Stimulated activated CD8-positive, alpha-beta memory T cell treated with anti-CD3 and anti-CD28 coated beads, Interleukin-4, amount 100 ng/mL, for 4 hours (primary cell): ENCODE data around the gene HTT-AS.
A peak's percentile ranks its signal among the peaks of the same experiment; 100 is the strongest.
"Not testable (repeated sequence)": the region's sequence is repeated elsewhere in the genome, so short reads cannot be mapped to it uniquely, and the experiment has no call there.

ENCODE experiments used
- DNase-seq, 2 donors: peaks; one replicate each; pipeline ENCODE4 v3.0.0-alpha.2; 2020; ENCODE audit warnings: low read depth in 2 of 2, low spot score in 1 of 2

Gene HTT-AS

DNA sequence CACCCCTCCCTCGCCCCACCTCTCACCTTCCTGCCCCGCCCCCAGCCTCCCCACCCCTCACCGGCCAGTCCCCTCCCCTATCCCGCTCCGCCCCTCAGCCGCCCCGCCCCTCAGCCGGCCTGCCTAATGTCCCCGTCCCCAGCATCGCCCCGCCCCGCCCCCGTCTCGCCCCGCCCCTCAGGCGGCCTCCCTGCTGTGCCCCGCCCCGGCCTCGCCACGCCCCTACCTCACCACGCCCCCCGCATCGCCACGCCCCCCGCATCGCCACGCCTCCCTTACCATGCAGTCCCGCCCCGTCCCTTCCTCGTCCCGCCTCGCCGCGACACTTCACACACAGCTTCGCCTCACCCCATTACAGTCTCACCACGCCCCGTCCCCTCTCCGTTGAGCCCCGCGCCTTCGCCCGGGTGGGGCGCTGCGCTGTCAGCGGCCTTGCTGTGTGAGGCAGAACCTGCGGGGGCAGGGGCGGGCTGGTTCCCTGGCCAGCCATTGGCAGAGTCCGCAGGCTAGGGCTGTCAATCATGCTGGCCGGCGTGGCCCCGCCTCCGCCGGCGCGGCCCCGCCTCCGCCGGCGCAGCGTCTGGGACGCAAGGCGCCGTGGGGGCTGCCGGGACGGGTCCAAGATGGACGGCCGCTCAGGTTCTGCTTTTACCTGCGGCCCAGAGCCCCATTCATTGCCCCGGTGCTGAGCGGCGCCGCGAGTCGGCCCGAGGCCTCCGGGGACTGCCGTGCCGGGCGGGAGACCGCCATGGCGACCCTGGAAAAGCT is at the start of gene HTT-AS, which contains the start of gene HTT:
TSS of gene HTT-AS (minus strand) at position 461 of the 768 bp plus-strand sequence.
TSS of gene HTT (plus strand) at position 604 of the 768 bp plus-strand sequence. CDS start at position 749, 145 bp downstream.
- DNase-seq: peak; percentile 91 to 94

GRCh38 chr4:3123181-3123671 is 48.9 kb upstream of the HTT-AS start:
- no peak for DNase-seq

DNA sequence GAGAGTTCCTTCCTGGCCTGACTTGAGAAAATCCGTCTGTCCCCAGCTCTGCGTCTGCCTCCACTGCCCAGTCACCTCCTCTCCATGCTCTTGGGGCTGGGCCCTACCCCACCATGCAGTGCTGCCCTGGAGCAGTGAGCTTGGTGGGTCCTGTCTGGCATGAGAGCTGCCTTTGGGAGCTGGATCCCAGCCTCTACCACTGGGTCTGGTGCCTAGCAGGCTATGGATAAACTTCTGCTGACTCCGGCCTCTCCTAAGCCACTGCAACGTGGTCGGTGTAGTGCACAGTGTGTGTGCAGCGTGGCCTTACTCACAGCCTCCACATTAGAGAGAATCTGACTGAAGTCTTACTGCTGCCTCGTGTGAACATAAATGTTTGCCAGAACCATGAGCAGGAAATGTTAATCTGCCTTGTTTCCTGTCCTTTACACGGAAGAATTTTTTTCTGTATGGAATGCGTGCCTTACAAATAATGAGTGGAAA is 47.8 kb upstream of the HTT-AS start:
- DNase-seq: no peak

DNA sequence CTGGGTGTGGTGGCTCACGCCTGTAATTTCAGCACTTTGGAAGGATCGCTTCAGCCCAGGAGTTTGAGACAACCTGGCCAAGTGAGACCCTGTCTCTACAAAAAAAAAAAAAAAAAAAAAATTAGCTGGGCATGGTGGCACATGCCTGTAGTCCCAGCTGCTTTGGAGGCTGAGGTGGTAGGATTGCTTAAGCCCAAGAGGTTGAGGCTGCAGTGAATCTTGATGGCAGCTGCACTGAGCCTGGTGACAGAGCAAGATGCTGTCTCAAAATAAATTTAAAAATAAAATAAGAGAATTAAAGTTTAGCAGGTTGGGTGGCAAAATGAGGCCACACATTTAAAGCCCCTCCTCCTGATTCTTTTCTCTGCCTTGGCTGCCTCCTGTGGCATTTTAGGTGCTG is 47.3 kb upstream of the HTT-AS start:
- DNase-seq: no peak

DNA sequence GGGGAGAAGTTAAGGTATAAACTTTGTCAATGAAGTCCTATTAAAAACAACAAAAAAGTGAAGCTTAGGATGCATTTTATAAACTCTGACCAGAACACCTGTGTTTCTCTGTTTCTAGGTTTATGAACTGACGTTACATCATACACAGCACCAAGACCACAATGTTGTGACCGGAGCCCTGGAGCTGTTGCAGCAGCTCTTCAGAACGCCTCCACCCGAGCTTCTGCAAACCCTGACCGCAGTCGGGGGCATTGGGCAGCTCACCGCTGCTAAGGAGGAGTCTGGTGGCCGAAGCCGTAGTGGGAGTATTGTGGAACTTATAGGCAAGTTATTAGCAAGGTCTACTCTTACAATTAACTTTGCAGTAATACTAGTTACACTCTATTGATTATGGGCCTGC is 46.8 kb upstream of the HTT-AS start:
- DNase-seq: no peak

GRCh38 chr4:3119464-3119863 is 45.1 kb upstream of the HTT-AS start:
- no peak for DNase-seq

- no peak for DNase-seq
These were observed 44.0 kb upstream of the HTT-AS start for GRCh38 chr4:3118312-3118711.

DNA sequence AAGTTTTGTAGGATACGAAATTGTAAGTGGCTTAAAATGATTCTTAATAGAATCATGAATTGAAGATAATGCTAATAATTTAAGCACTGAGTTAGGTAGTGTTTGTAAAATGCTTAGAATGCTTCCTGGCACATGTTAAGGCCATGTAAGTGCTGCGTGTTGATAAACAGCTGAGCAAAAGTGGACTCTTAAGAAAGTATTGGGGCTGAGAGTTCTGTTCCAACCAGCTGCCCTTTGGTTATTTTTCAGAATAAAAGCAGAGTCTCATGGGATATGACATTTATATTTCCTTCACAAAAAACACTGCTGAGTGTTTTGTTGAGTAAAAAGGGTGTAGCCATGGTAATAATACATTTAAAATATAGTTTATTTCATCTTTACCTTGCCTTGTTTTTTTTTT is 42.6 kb upstream of the HTT-AS start:
- DNase-seq: no peak

DNA sequence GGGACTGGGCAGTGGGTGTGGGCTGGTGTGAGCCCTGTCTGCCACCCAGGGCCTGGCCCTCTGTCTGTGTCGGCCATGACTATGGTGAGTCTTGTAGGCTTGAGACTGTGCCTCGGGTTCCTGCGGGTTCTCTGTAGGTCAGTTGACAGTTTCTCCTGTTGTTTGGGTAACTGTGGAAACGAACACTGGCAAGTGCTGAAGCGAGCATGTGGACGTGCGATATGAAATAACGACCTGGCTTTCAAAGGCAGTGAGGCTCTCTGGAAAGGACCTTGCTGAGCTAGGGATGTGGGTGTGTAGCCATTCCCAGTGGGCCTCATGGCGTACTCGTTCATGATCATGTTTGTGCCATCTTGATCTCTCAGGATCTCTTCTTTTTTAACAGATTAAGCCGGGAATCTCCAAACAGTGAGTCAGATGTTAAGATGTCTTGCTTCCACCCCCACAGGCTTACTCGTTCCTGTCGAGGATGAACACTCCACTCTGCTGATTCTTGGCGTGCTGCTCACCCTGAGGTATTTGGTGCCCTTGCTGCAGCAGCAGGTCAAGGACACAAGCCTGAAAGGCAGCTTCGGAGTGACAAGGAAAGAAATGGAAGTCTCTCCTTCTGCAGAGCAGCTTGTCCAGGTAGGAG is 41.4 kb upstream of the HTT-AS start:
- no peak for DNase-seq

GRCh38 chr4:3114377-3114776 is 40.0 kb upstream of the HTT-AS start:
- DNase-seq: no peak

DNA sequence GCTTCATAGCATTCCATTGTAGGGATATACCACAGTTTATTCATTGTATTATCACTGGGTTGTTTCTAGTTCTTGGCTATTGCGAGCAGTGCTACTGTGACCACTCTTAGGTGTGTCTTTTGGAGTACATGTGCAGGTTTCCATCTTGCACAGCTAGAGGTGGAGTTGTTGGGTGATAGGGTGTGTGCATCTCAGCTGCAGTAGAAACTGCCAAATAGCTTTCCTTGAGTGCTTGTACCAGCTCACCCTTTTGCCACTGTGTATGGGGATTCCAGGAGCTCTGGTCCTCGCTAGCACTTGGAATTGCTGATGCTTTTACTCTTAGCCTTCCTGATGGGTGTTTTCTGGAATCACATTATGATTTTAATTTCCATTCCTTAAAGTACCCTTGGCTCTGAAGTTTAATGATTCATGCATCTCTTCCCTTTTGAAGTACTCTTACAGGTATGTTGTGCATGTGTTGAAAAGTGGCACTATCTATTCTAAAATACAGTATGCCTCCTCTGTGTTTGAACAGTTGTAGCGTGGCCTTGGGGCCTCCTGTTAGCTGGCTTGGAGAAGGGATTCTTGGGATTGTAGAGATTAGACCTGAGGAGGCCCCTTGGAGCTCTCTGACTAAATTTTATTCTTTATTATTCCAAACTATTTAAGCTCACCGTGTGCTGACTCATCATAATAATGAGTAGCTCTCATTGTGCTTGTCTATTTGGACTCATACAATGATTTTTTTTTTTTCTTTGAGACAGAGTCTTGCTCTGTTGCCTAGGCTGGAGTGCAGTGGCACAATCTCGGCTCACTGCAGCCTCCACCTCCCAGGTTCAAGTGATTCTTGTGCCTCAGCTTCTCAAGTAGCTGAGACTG is 38.5 kb upstream of the HTT-AS start:
- DNase-seq: no peak

GRCh38 chr4:3112201-3112600 is 37.9 kb upstream of the HTT-AS start:
- DNase-seq: no peak

- DNase-seq: no peak
These were observed 37.1 kb upstream of the HTT-AS start for GRCh38 chr4:3111461-3111860.

- no peak for DNase-seq
These were observed 33.9 kb upstream of the HTT-AS start for GRCh38 chr4:3108211-3108610.

- DNase-seq: no peak
These were observed 33.4 kb upstream of the HTT-AS start for GRCh38 chr4:3107691-3108121.

DNA sequence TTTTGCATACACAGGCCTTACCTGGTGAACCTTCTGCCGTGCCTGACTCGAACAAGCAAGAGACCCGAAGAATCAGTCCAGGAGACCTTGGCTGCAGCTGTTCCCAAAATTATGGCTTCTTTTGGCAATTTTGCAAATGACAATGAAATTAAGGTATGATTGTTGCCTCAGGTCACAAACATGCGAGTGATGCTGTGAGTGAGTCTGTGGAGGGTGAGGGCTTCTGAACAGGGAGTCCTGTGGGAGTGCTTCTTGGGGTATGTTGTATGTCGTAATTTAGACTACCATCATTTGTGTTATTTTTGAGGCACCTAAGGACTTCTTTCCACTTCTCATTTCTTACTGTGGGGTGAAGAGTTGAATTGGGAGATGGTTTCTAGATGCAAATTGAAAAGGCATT is 32.9 kb upstream of the HTT-AS start:
- DNase-seq: no peak

- peak; percentile 72 to 82 for DNase-seq
These were observed 32.2 kb upstream of the HTT-AS start for GRCh38 chr4:3106339-3107186.

DNA sequence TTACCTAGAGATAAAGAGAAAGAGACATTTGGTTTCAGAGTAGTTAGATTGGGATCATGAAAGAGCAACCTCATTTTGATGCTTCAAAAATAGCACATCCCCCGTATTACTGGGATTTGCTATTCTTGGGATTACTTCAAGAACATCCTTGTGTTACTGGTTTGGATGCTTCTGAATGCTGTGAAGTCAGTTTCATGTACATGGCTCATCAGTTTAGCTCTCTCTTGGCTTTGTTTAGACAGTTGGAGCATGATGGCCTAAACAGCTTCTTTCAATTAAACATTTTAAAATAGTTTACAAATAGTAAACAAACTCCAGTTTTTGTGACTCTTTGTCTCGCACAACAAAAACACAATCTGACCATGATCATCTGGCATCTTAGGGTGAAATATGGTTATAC is 24.0 kb upstream of the HTT-AS start:
- DNase-seq: no peak

GRCh38 chr4:3096202-3096601 is 21.9 kb upstream of the HTT-AS start:
- DNase-seq: no peak

DNA sequence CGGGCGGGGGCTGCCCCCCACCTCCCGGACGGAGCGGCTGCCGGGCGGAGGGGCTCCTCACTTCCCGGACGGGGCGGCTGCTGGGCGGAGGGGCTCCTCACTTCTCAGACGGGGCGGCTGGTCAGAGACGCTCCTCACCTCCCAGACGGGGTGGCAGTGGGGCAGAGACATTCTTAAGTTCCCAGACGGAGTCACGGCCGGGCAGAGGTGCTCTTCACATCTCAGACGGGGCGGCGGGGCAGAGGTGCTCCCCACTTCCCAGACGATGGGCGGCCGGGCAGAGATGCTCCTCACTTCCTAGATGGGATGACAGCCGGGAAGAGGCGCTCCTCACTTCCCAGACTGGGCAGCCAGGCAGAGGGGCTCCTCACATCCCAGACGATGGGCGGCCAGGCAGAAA is 20.4 kb upstream of the HTT-AS start:
- not testable (repeated sequence) for DNase-seq
